Neural progenitor cell (in vitro differentiated cells): Measurements from ENCODE around the gene ABCB10.

ENCODE experiments used
- CTCF ChIP-seq: fragments of 200-600 bp; sonication (generic); IDR thresholded peaks from 2 replicates; pipeline ENCODE4 v1.5.1; 2017; ENCODE audit warnings: antibody characterized with exemption, mild to moderate bottlenecking
- EZH2 ChIP-seq: fragments of 200-600 bp; sonication (generic); IDR thresholded peaks from 2 replicates; pipeline ENCODE4 v1.6.1; 2017; ENCODE audit warnings: antibody characterized with exemption, mild to moderate bottlenecking, moderate library complexity
- EZH2phosphoT487 ChIP-seq: fragments of 200-600 bp; sonication (generic); IDR thresholded peaks from 2 replicates; pipeline ENCODE4 v1.6.1; 2017; ENCODE audit warnings: antibody characterized with exemption

GRCh38 chr1:229478852-229479251, 79.7 kb downstream of the ABCB10 start:
- TF ChIP-seq CTCF (no peak), EZH2phosphoT487 (no peak), EZH2 (no peak)
